Lower leg skin (tissue), 4 donors: ENCODE data around the gene AP1S1. TPM values are rescaled to one million over a fixed set of nuclear protein-coding genes. Genes with fewer than 3 reads are reported as not detected.
"Not testable (repeated sequence)": the region's sequence is repeated elsewhere in the genome, so short reads cannot be mapped to it uniquely, and the experiment has no call there.

ENCODE experiments used
- DNase-seq, 2 donors: peaks; one replicate each; pipeline ENCODE4 v3.0.0-alpha.2; 2019; ENCODE audit warnings: low spot score in 2 of 2
- H3K4me3 ChIP-seq: fragments of 200-600 bp; sonication (generic); 2 replicates; pipeline ENCODE4 v1.5.1; 2017; ENCODE audit warnings: mild to moderate bottlenecking, low read depth; ENCODE audit not compliant: poor library complexity, severe bottlenecking
- POLR2A ChIP-seq, 2 donors: fragments of 450-650 bp; IDR thresholded peaks; one replicate each; pipeline ENCODE4 v1.6.1; 2016 to 2017; ENCODE audit warnings: antibody characterized with exemption in 2 of 2, mild to moderate bottlenecking in 1 of 2, moderate library complexity in 1 of 2
- WGBS, 2 donors: methylation state at CpG; one replicate each; pipeline ENCODE4 v1.1.5; 2018; 5-methylcytosine and 5-hydroxymethylcytosine counted together
- intact Hi-C: fragments of 100-400 bp; cut with DNase I; formaldehyde crosslinking; loops from one replicate; pipeline ENCODE4 v1.15.0; 2023; ENCODE audit warnings: low total_unique reads
- total RNA-seq, 4 donors: library from RNA; depleted of rRNA; stranded (reverse); fragments of >200 nt; gene quantifications; one replicate each; pipeline ENCODE4 v1.1.0, GENCODE V29; 2016
- TF ChIP-seq, protein P1 (sequence below), 3 donors: fragments of 450-650 bp; IDR thresholded peaks; one replicate each; pipeline ENCODE4 v1.5.1; 2016; ENCODE audit warnings: antibody characterized with exemption in 3 of 3, mild to moderate bottlenecking in 3 of 3, moderate library complexity in 2 of 3

AP1S1 gene
- total RNA-seq, 4 donors from 2014 or later = 52.9 to 81.2 (median 61.2) TPM

DNA sequence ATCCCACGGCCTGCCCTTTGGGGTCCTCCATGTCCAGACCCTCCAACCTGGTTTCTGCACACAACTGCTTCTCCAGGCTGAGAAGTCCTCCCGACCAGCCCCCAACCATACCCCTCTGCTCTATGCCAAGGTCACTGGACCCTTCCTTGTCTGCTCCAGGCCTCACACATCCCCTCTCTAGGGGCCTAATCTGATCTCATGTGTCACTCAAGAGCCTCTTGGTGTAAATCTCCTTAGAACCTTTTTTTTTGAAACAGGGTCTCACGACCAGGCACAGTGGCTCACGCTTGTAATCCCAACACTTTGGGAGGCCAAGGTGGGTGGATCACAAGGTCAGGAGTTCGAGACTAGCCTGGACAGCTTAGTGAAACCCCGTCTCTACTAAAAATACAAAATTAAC is 44.9 kb upstream of the AP1S1 start:
- intact Hi-C loops = no loop called here
- 62 to 68% methylated on average over 5 to 6 of the region's 6 CpGs for WGBS, 2 donors
- no peak for DNase-seq
- no peak overlapping the region for H3K4me3 ChIP-seq
- no peak for TF ChIP-seq POLR2A (IDR thresholded peaks at IDR 0.05)
- TF ChIP-seq, protein P1, sequence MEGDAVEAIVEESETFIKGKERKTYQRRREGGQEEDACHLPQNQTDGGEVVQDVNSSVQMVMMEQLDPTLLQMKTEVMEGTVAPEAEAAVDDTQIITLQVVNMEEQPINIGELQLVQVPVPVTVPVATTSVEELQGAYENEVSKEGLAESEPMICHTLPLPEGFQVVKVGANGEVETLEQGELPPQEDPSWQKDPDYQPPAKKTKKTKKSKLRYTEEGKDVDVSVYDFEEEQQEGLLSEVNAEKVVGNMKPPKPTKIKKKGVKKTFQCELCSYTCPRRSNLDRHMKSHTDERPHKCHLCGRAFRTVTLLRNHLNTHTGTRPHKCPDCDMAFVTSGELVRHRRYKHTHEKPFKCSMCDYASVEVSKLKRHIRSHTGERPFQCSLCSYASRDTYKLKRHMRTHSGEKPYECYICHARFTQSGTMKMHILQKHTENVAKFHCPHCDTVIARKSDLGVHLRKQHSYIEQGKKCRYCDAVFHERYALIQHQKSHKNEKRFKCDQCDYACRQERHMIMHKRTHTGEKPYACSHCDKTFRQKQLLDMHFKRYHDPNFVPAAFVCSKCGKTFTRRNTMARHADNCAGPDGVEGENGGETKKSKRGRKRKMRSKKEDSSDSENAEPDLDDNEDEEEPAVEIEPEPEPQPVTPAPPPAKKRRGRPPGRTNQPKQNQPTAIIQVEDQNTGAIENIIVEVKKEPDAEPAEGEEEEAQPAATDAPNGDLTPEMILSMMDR (IDR thresholded peaks at IDR 0.05) = no peak

DNA sequence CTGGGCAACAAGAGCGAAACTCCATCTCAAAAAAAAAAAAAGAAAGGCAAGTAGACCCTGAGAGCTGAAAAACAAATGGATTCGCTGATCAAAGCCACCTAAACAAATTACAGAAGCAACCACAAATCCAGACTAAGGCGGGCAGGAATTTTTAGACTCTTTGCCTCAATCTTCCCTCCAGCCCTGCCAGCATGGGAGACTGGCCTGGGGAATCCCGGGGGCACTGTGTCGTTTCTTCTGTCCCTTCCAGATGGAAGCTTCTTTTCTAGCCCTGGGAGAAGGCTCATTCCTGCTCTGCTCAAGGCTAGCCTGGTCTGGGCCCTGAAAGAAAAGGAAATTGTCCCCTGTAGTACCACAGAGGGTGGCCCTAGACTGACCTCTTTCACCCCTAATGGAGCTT is 43.0 kb upstream of the AP1S1 start:
- no peak overlapping the region for H3K4me3 ChIP-seq
- WGBS, 2 donors = 86 to 87% methylated on average over 5 of the region's 5 CpGs
- DNase-seq = no peak
- TF ChIP-seq POLR2A (IDR thresholded peaks at IDR 0.05) = no peak
- TF ChIP-seq, protein P1 (IDR thresholded peaks at IDR 0.05) = no peak
- intact Hi-C loops = no loop called here

DNA sequence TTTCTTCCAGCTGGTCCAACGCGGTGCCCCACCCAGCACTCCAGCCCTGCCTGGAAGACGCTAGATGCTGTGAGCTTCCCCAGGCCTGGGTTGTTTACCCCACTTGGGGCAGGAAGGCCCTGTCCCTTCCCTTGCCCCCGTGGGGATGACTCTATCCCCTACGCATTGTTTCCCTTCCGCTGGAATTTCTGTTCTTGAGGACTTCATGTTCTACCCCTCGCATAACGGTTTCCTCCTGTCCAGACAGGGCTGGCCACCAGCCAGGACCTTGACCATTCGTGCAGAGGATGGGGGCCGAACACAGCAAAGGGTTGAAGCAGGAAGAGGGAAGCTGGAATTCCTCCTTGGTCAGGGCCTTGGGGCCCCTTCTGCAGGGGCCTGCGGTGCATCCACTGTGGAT is 42.0 kb upstream of the AP1S1 start:
- 74 to 83% methylated on average over 11 of the region's 11 CpGs for WGBS, 2 donors
- no peak overlapping the region for H3K4me3 ChIP-seq
- intact Hi-C loops = no loop called here
- TF ChIP-seq, protein P1 (IDR thresholded peaks at IDR 0.05) = no peak
- TF ChIP-seq POLR2A (IDR thresholded peaks at IDR 0.05) = no peak
- DNase-seq = no peak

DNA sequence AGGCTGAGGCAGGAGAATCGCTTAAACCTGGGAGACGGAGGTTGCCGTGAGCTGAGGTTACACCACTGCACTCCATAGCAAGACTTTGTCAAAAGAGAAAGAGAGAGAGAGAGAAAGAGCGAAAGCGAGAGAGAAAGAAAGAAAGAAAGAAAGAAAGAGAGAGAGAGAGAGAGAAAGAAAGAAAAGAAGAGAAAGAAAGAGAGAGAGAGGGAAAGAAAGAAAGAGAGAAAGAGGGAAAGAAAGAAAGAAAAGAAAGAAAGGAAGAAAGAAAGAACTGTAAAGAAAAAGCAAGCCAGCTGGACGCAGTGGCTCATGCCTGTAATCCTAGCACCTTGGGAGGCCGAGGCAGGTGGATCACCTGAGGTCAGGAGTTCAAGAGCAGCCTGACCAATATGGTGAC is 41.1 kb upstream of the AP1S1 start:
- intact Hi-C loops, H3K4me3 ChIP-seq, DNase-seq: not testable (repeated sequence)
- 98 to 99% methylated on average over 7 of the region's 7 CpGs for WGBS, 2 donors

DNA sequence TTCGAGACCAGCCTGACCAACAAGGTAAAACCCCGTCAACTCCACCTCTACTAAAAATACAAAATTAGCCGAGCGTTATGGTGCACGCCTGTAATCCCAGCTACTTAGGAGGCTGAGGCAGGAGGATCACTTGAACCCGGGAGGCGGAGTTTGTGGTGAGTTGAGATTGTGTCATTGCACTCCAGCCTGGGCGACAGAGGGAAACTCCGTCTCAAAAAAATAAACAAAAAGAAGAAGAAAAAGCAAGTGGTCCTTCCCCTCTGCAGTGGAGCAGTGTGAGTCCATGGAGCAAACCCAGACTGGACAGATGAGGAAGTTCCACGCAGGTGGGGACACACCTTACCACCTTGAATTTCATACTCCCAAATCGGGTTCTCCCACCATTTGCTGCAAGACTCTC is 40.4 kb upstream of the AP1S1 start:
- 85% methylated on average over 11 of the region's 11 CpGs for WGBS, 2 donors
- no peak for TF ChIP-seq POLR2A (IDR thresholded peaks at IDR 0.05)
- TF ChIP-seq, protein P1 (IDR thresholded peaks at IDR 0.05) = no peak
- intact Hi-C loops = no loop called here
- DNase-seq = no peak
- H3K4me3 ChIP-seq = no peak overlapping the region

DNA sequence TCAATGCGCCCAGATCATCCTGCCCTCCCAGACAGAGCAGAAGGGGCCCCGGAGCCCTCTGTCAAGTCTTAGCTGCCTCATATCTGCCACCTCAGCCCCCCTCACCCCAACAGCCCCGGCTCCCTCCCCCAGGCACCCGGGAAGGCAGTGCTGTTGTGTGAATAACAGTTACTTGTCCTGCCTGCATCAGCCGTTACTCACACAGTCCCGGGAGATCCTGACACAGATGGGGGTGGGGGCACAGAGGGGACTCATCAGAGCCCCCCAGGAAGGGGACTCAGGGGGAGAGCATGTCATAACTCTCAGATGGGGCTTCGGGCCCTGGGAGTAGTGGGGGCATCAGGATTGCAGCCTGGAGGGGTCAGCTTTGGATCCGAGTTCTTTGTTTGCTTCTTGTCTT is 39.8 kb upstream of the AP1S1 start:
- DNase-seq = no peak
- intact Hi-C loops = no loop called here
- H3K4me3 ChIP-seq = no peak overlapping the region
- WGBS, 2 donors = 57 to 62% methylated on average over 8 of the region's 8 CpGs
- TF ChIP-seq, protein P1 (IDR thresholded peaks at IDR 0.05) = no peak
- TF ChIP-seq POLR2A (IDR thresholded peaks at IDR 0.05) = no peak
